Left renal cortex interstitium (tissue), 4 donors: Measurements from ENCODE around the gene DGLUCY. TPM values are rescaled to one million over a fixed set of nuclear protein-coding genes. Genes with fewer than 3 reads are reported as not detected.

Experiments used
- DNase-seq, 4 donors: peaks; one replicate each; pipeline ENCODE4 v3.0.0-alpha.2; 2013; ENCODE audit warnings: low read depth in 4 of 4, low spot score in 2 of 4, missing footprints in 1 of 4
- polyA plus RNA-seq, 4 donors: library from polyadenylated mRNA; unstranded; fragments of 120-200 nt; gene quantifications; one replicate each; pipeline ENCODE4 v1.2.1, GENCODE V29; 2013; ENCODE audit not compliant: insufficient read length in 4 of 4

The DGLUCY gene
- polyA plus RNA-seq, 4 donors, result 60.1 to 85.2 (median 76.1) TPM

DNA sequence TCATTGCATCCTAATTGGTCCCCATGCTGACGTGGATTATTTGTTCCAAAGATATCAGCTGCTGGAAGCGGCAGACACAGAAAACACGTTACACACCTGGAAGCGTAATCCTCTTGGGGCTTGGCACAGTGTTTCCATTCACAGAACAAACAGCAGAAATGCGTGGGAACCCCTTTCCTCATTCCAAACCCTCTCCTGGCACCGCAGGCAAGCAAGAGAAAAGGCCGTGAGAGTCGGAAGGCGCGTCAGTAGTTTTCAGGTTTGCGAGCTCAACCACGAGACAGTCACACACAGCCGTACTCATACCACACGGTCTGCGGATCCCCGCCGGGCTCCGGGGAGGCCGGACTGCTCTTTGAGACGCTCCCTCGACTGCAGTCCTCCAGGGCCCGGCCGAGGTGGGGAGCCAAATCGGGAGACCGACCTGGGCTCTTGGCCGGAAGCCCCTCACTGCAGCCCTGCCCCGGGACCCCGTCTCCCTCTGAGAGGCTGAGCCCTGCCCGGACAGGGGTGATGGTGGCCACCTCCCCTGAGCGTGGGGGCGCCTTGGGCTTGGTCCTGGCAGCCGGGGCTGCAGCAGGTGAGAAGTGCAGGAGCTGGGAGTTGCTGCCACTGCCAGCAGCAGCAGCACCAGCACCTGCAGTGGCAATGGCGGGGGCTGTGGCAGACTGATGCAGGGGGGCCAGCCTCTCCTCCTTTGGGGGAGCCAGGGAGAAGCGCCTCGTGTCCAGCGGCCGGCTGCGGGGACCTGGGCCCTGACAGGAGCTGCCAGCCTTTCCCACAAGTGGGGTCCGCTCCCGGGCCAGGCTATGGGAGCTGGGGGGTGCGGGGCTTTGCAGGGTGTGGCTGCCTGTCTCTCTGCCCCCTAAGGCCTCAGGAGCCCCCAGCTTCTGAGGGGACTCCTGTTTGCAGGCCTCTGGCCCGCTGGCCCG, 158.7 kb downstream of the DGLUCY start:
- DNase-seq, result no peak

DNA sequence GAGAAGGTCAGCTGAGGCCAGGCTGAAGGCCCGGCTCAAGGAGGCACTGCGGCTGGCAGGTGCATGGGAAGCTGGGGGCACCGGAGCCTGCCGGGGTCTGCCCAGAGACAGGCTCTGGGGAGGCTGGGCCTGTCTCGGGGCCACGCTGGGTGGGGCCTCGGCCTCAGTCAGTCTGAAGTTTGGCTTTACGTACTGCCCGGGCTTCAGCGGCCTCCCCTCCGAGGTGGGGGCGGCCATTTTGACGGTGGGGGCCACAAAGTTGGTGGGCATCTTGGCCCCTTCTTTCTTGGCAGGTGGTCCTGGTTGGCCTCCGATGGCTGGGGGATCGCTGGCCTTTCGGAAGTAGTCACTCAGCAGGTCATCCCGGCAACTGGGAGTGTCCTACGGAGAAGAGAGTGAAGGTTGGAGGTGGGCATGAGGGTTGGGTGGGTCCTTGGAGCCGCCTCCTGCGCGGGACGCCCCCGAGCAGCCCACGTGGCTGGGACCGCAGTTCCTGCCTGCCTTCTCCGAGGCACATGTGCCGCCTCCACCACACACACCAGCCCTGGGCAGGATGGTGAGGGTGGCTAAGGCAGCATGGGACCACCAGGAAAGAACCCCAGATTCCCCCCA, 159.5 kb downstream of the DGLUCY start:
- no peak for DNase-seq

DNA sequence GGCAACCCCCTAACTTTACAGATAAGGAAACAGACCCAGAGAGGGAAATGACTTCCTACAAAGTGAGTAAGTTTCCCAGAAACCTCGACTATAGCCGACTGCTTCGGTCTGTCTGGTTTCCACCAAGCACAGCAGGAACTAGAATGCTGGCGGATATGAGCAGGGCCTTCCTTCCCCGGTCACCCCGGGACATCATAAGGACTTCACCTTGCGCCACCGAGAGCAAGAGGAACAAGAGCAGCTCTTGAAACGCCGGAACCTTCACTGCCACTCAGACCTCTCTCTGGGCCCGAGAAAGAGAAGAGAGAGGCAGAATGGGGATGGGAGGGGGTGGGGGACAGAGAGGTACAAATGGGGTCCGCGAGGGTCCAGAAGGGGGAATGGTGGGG, 160.0 kb downstream of the DGLUCY start:
- DNase-seq, result no peak

GRCh38 chr14:91274796-91275195, 160.9 kb downstream of the DGLUCY start:
- DNase-seq, result no peak

Other genes starting within 250 kb of the DGLUCY start
- gene RPS6KA5, start 53.4 kb upstream of the DGLUCY start, polyA plus RNA-seq, result 1 to 10 TPM; 6.0 to 8.7 (median 7.7) TPM
- gene GPR68, start 130.6 kb downstream of the DGLUCY start, polyA plus RNA-seq, result 1 to 10 TPM; 1.7 to 3.9 (median 2.5) TPM